ENCODE data around the gene ZFHX2. TPM values are rescaled to one million over a fixed set of nuclear protein-coding genes. Genes with fewer than 3 reads are reported as not detected.
A peak's percentile ranks its signal among the peaks of the same experiment; 100 is the strongest.

The ZFHX2 gene
- polyA plus RNA-seq, 1 of the 3 experiments (the other 2 are of a cell fraction) = 0.77 TPM

- no peaks in the 10 kb centered on the region for H3K27me3 ChIP-seq (ENCODE audit: insufficient read depth)
- H3F3A ChIP-seq (replicated peaks; ENCODE audit: insufficient read depth) = peaks cover 17% of the 10 kb centered on the region
- H3K79me2 ChIP-seq (ENCODE audit: insufficient read depth) = peaks cover 6% of the 10 kb centered on the region; the same call in 1 of the 2 replicates
- no peaks in the 10 kb centered on the region for H3K4me1 ChIP-seq (ENCODE audit: control insufficient read depth in 1 of 2, insufficient read depth in 2 of 2, low read depth in 1 of 2, low read length in 1 of 2)
- H3K4me3 ChIP-seq (ENCODE audit: low read depth in 2 of 2, low read length in 1 of 2) = no peak overlapping the region; a peak in 1 of 4 replicates
- no peak overlapping the region for H3K4me2 ChIP-seq
- no peaks in the 10 kb centered on the region for H3K9me3 ChIP-seq
- no peak overlapping the region for H3K27ac ChIP-seq (ENCODE audit: low read depth in 2 of 2, low read length in 1 of 2)
- no peak overlapping the region for H3K9ac ChIP-seq
- H4K20me1 ChIP-seq (ENCODE audit: insufficient read depth) = 0 out of 2 replicates have a peak, but pooled peaks cover 4% of the 10 kb centered on the region
- DNase-seq = no peak
- POLR2A ChIA-PET = interaction anchor here (1.4 to 1.6 kb wide), 2 partner anchors 74 to 79 kb away, joined by 3 to 4 read pairs; no protein-coding TSS in a partner anchor
- no peak overlapping the region for H2AFZ ChIP-seq (ENCODE audit: low read depth)
- no peaks in the 10 kb centered on the region for H3K9me2 ChIP-seq
- no peak for TF ChIP-seq GABPA (IDR thresholded peaks at IDR 0.05; ENCODE audit: low read depth)
- no peak for TF ChIP-seq SMC3 (IDR thresholded peaks at IDR 0.05; ENCODE audit: low read depth, low read length)
- peak; percentile 93 for TF ChIP-seq REST (IDR thresholded peaks at IDR 0.05; ENCODE audit: low read depth, low read length)
- no peak for TF ChIP-seq FOXJ3 (CRISPR knock-in tag; IDR thresholded peaks at IDR 0.05)
- peaks cover 43 to 59% of the 10 kb centered on the region in 2 experiments for H3K36me3 ChIP-seq (replicated peaks in 1 of 2; ENCODE audit: control insufficient read depth in 1 of 2, insufficient read depth in 2 of 2, low read length in 1 of 2)
- CTCF ChIA-PET = interaction anchor here (0.6 to 26.4 kb wide), 17 partner anchors 14 to 152 kb away, joined by 3 to 785 read pairs (median 6); partner anchors contain the start of genes AP1G2, THTPA and ZFHX2
- 91% methylated on average over 3 of the region's 3 CpGs for WGBS (ENCODE audit: low lambda C conversion rate)
These were observed 70.1 kb downstream of the ZFHX2 start for GRCh38 chr14:23481362-23481970.

- Histone ChIP-seq H3K9me3 (no peaks in the 10 kb centered on the region), H3K36me3 (replicated peaks in 1 of 2; ENCODE audit: control insufficient read depth in 1 of 2, insufficient read depth in 2 of 2, low read length in 1 of 2) (peaks cover 73 to 75% of the 10 kb centered on the region in 2 experiments), H3K27ac (ENCODE audit: low read depth in 2 of 2, low read length in 1 of 2) (no peak overlapping the region), H3K27me3 (ENCODE audit: insufficient read depth) (no peaks in the 10 kb centered on the region), H3K79me2 (ENCODE audit: insufficient read depth) (peaks cover 6% of the 10 kb centered on the region; the same call in 1 of the 2 replicates), H4K20me1 (ENCODE audit: insufficient read depth) (0 out of 2 replicates have a peak, but pooled peaks cover 4% of the 10 kb centered on the region), H3F3A (replicated peaks; ENCODE audit: insufficient read depth) (peaks cover 28% of the 10 kb centered on the region), H3K9ac (no peak overlapping the region), H3K4me1 (ENCODE audit: control insufficient read depth in 1 of 2, insufficient read depth in 2 of 2, low read depth in 1 of 2, low read length in 1 of 2) (no peaks in the 10 kb centered on the region), H3K9me2 (no peaks in the 10 kb centered on the region), H3K4me3 (ENCODE audit: low read depth in 2 of 2, low read length in 1 of 2) (no peak overlapping the region), H2AFZ (ENCODE audit: low read depth) (no peak overlapping the region), H3K4me2 (no peak overlapping the region)
- CTCF ChIA-PET = interaction anchor here (0.6 to 26.4 kb wide), 25 partner anchors 9 to 668 kb away, joined by 3 to 785 read pairs (median 5); partner anchors contain the start of genes AP1G2, NGDN, PSME2 and SLC22A17
- 36% methylated on average over 5 of the region's 5 CpGs for WGBS (ENCODE audit: low lambda C conversion rate)
- TF ChIP-seq CTCF (IDR thresholded peaks at IDR 0.05) = peak; percentile 85
- TF ChIP-seq RFX5 (IDR thresholded peaks at IDR 0.05; ENCODE audit: low read length) = peak; percentile 59; the same call in 1 of the 2 replicates
- no peak for TF ChIP-seq YY1 (IDR thresholded peaks at IDR 0.05; ENCODE audit: low read depth)
- peak; percentile 87 for TF ChIP-seq RAD21 (IDR thresholded peaks at IDR 0.05; ENCODE audit: low read length)
- peak; percentile 75 for TF ChIP-seq SMC3 (IDR thresholded peaks at IDR 0.05; ENCODE audit: low read depth, low read length)
- TF ChIP-seq NFIC (IDR thresholded peaks at IDR 0.05; ENCODE audit: borderline replicate concordance) = no peak
- TF ChIP-seq RCOR1 (IDR thresholded peaks at IDR 0.05; ENCODE audit: low read length) = no peak
- DNase-seq = peak; percentile 39
- POLR2A ChIA-PET = interaction anchor here (0.5 to 1.3 kb wide), 5 partner anchors 60 to 83 kb away, joined by 3 to 10 read pairs (median 3); no protein-coding TSS in a partner anchor
These were observed 73.3 kb downstream of the ZFHX2 start for GRCh38 chr14:23478109-23478759.

Measured in SK-N-SH (cell line).